DOHH2 (cell line): Measurements from ENCODE around the gene HOXC4.

Experiments
- CTCF ChIP-seq: fragments of 200-600 bp; sonication (generic); IDR thresholded peaks from one replicate; pipeline ENCODE4 v1.5.1; 2014; ENCODE audit warnings: antibody characterized with exemption, mild to moderate bottlenecking, low read depth, low read length; ENCODE audit not compliant: poor library complexity, severe bottlenecking
- EZH2phosphoT487 ChIP-seq: fragments of 200-600 bp; sonication (generic); IDR thresholded peaks from 2 replicates; pipeline ENCODE4 v1.6.1; 2017; ENCODE audit warnings: borderline replicate concordance, mild to moderate bottlenecking, antibody characterized with exemption, low read length, moderate library complexity, mixed read lengths

GRCh38 chr12:54053003-54053750 lies 458 bp upstream of the HOXC4 start:
- TF ChIP-seq CTCF, result no peak
- TF ChIP-seq EZH2phosphoT487, result no peak
